Measurements from ENCODE around the gene C3. TPM values are rescaled to one million over a fixed set of nuclear protein-coding genes. Genes with fewer than 3 reads are reported as not detected.
"Not testable (repeated sequence)": the region's sequence is repeated elsewhere in the genome, so short reads cannot be mapped to it uniquely, and the experiment has no call there.

Gene C3
- total RNA-seq, 1 experiment from 2014 or later: not detected

DNA sequence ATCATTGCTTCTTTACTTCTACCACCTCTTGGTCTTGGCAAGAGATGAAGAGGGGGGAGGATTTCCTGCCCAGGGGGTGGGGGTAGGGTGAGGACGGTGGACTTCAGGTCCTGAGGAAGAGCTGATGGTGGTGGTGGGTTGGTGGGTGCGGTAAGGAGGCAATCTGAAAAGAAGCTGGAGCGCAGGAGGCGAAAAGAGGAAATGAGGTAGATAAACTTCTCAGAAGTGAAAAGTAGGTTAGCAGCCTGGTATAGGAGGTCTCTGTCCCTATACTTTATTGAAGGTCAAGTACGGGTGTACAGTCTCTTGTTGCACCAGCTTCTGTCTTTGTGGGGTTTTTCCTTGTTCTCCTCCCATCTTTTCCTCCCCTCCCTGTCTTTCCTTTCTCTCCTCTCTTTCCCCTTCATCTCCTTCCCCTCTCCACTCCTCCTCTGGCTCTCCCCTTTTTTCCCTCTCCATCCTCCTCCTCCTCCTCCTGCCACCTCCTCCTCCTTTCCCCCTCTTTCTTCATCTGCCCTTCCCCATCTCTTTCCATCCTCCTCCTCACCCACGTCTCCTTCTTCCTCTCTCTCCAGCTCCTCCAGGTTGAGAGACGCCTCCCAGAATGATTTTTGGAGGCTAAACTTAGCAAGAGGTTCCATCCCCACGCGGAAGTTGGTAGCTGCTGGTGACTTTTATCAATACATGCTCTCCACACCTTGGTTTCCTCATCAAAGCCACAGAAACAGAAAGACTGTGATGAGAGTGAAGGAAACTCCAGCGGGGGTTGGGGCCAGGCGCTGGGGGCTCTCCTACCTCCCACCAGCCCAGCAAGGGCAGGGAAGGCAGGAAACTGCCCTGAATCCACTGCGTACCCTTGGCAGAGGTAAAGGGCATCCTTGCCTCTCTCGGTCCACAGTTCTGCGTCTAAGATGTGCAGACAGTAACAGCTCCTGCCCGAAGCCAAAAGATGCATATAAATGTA is 65.8 kb downstream of the C3 start:
- Histone ChIP-seq H3K4me3 (ENCODE audit: low read length) (no peak overlapping the region), H3K9ac (ENCODE audit: low read length) (no peak overlapping the region), H3K36me3 (ENCODE audit: insufficient read depth, low read length) (no peaks in the 10 kb centered on the region), H3K27ac (ENCODE audit: low read length) (no peak overlapping the region), H4K20me1 (ENCODE audit: insufficient read depth, low read depth, low read length) (no peaks in the 10 kb centered on the region), H3K4me2 (ENCODE audit: low read depth, low read length, poor library complexity, severe bottlenecking) (no peak overlapping the region), H3K9me3 (ENCODE audit: low read length) (no peaks in the 10 kb centered on the region), H3K79me2 (ENCODE audit: low read length) (no peaks in the 10 kb centered on the region), H3K27me3 (ENCODE audit: low read length) (no peaks in the 10 kb centered on the region), H3K9me2 (replicated peaks; ENCODE audit: insufficient read depth, low read length) (no peaks in the 10 kb centered on the region), H3K4me1 (ENCODE audit: low read length) (no peaks in the 10 kb centered on the region), H2AFZ (ENCODE audit: low read length) (no peak overlapping the region)
- DNase-seq: no peak

DNA sequence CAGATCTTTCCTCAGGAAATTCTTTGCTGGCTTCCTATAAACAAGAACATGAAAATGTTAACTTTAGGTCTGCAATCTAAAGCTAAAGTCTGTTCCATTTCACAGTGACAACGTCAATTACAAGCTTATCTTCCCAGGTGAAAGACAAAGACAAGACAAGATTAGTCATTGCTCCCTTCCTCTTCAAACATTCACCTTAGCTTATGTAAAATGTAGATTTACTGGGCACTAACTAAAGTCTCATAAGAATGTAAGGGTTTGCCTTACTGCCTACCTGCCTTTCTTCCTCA is 67.7 kb downstream of the C3 start:
- Histone ChIP-seq H2AFZ (ENCODE audit: low read length) (no peak overlapping the region), H3K4me3 (ENCODE audit: low read length) (no peak overlapping the region), H3K9me2 (replicated peaks; ENCODE audit: insufficient read depth, low read length) (no peaks in the 10 kb centered on the region), H3K27me3 (ENCODE audit: low read length) (no peaks in the 10 kb centered on the region), H3K9me3 (ENCODE audit: low read length) (no peaks in the 10 kb centered on the region), H3K27ac (ENCODE audit: low read length) (no peak overlapping the region), H3K4me1 (ENCODE audit: low read length) (no peaks in the 10 kb centered on the region), H3K36me3 (ENCODE audit: insufficient read depth, low read length) (no peaks in the 10 kb centered on the region), H3K4me2 (ENCODE audit: low read depth, low read length, poor library complexity, severe bottlenecking) (no peak overlapping the region), H4K20me1 (ENCODE audit: insufficient read depth, low read depth, low read length) (no peaks in the 10 kb centered on the region), H3K9ac (ENCODE audit: low read length) (no peak overlapping the region), H3K79me2 (ENCODE audit: low read length) (no peaks in the 10 kb centered on the region)
- DNase-seq: no peak

DNA sequence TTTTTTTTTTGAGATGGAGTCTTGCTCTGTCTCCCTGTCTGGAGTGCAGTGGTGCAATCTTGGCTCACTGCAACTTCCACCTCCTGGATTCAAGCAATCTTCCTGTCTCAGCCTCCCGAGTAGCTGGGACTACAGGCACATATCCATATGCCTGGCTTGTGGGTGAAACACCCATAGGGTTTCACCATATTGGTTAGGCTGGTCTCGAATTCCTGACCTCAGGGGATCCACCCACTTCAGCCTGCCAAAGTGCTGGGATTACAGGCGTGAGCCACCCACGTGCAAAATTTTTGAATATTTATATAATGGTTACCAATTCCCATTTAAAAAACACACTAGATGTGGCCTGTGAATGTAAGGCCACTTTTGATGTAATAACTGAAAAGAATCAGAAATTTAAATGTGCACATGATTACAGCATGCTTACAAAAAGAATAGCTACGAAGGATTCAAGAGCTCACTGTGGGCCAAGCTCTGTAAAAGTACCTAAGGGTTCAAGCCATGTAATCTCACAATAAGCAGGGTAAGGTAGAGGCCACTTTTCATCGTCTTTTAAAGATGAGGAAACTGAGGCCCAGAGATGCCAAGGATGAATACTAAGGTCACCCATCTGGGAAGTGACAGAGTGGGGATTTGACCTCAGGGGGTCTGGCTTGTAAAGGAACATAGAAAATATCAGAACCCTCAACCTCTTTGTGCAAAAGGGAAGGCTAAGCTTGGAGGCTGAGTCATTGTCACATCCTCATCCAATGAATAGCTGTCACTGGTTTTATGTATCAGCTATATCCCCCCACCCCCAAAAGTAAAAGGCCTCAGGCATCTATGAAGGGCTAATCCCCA is 68.3 kb downstream of the C3 start:
- Histone ChIP-seq H4K20me1 (ENCODE audit: insufficient read depth, low read depth, low read length) (no peaks in the 10 kb centered on the region), H3K4me3 (ENCODE audit: low read length) (no peak overlapping the region), H3K27ac (ENCODE audit: low read length) (no peak overlapping the region), H3K79me2 (ENCODE audit: low read length) (no peaks in the 10 kb centered on the region), H3K9me2 (replicated peaks; ENCODE audit: insufficient read depth, low read length) (no peaks in the 10 kb centered on the region), H3K4me2 (ENCODE audit: low read depth, low read length, poor library complexity, severe bottlenecking) (no peak overlapping the region), H3K9me3 (ENCODE audit: low read length) (no peaks in the 10 kb centered on the region), H3K4me1 (ENCODE audit: low read length) (no peaks in the 10 kb centered on the region), H3K36me3 (ENCODE audit: insufficient read depth, low read length) (no peaks in the 10 kb centered on the region), H3K27me3 (ENCODE audit: low read length) (no peaks in the 10 kb centered on the region), H3K9ac (ENCODE audit: low read length) (no peak overlapping the region), H2AFZ (ENCODE audit: low read length) (no peak overlapping the region)
- DNase-seq: no peak

DNA sequence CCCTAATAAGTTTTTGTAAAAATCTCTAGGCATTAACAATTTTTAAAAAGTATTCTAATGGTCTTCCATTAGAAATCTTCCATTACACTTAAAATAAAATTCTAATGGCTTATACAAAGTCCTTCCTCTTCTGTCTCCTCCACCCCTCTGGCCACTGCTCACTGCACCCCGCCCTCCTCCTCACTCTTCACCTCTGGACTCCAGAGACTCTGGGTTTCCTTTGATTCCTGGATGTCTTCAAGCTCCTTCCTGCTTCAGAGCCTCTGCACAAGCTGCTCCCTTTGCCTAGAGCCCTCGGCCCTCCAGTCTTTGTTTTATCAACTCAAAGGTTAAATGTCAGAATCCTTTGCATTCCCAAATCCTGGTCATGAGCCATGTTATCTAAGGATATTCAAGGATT is 71.3 kb downstream of the C3 start:
- no peak overlapping the region for H2AFZ ChIP-seq (ENCODE audit: low read length)
- H3K27ac ChIP-seq (ENCODE audit: low read length): no peak overlapping the region
- H3K27me3 ChIP-seq (ENCODE audit: low read length): no peaks in the 10 kb centered on the region
- H3K4me3 ChIP-seq (ENCODE audit: low read length): no peak overlapping the region
- no peak for DNase-seq
- no peaks in the 10 kb centered on the region for H3K9me2 ChIP-seq (replicated peaks; ENCODE audit: insufficient read depth, low read length)
- no peaks in the 10 kb centered on the region for H3K79me2 ChIP-seq (ENCODE audit: low read length)
- no peaks in the 10 kb centered on the region for H4K20me1 ChIP-seq (ENCODE audit: insufficient read depth, low read depth, low read length)
- H3K4me1 ChIP-seq (ENCODE audit: low read length): no peaks in the 10 kb centered on the region
- H3K9ac ChIP-seq (ENCODE audit: low read length): no peak overlapping the region
- no peaks in the 10 kb centered on the region for H3K36me3 ChIP-seq (ENCODE audit: insufficient read depth, low read length)
- H3K4me2 ChIP-seq (ENCODE audit: low read depth, low read length, poor library complexity, severe bottlenecking): no peak overlapping the region
- no peaks in the 10 kb centered on the region for H3K9me3 ChIP-seq (ENCODE audit: low read length)

DNA sequence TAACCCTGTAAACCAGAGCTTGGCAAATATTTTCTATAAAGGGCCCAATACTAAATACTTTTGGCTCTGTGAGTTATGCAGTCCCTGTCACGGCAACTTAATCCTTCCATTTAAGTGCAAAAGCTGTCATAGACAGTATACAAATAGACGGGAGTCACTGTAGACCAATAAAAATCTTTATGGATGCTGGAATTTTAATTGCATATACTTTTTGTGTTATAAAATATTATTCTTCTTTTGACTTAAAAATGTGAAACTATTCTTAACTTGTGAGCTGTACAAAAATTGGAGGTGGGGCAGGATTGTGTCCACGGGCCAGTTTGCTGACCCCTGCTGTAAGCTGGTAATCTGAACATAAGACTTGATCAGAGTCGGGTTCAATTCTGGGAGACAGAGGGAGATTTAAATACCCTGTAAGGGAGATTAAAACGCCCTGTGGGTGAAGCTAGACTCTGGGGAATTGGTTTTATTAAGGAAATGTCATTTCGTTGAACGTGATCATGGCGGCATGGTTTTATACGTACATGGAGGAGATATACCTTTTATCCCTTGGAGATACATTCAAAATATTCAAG is 72.2 kb downstream of the C3 start:
- no peak overlapping the region for H3K4me3 ChIP-seq (ENCODE audit: low read length)
- no peak overlapping the region for H3K4me2 ChIP-seq (ENCODE audit: low read depth, low read length, poor library complexity, severe bottlenecking)
- no peaks in the 10 kb centered on the region for H3K27me3 ChIP-seq (ENCODE audit: low read length)
- no peaks in the 10 kb centered on the region for H3K9me2 ChIP-seq (replicated peaks; ENCODE audit: insufficient read depth, low read length)
- H3K4me1 ChIP-seq (ENCODE audit: low read length): no peaks in the 10 kb centered on the region
- no peak for DNase-seq
- H3K27ac ChIP-seq (ENCODE audit: low read length): no peak overlapping the region
- no peaks in the 10 kb centered on the region for H4K20me1 ChIP-seq (ENCODE audit: insufficient read depth, low read depth, low read length)
- H3K79me2 ChIP-seq (ENCODE audit: low read length): no peaks in the 10 kb centered on the region
- no peaks in the 10 kb centered on the region for H3K9me3 ChIP-seq (ENCODE audit: low read length)
- H2AFZ ChIP-seq (ENCODE audit: low read length): no peak overlapping the region
- no peak overlapping the region for H3K9ac ChIP-seq (ENCODE audit: low read length)
- H3K36me3 ChIP-seq (ENCODE audit: insufficient read depth, low read length): no peaks in the 10 kb centered on the region

DNA sequence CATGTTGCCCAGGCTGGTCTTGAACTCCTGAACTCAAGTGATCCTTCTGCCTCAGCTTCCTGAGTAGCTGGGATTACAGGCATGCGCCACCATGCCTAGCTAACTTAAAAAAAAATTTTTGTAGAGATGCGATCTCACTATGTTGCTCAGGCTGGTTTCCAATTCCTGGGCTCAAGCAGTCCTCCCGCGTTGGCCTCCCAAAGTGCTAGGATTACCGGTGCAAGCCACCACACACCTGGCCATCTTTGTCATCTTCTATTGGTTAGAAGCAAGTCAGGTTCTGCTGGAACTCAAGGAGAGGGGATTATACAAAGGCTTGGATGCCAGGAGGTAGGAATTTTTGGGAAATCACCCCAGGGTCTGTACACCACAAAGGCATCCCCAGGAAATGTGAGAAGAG is 75.7 kb downstream of the C3 start:
- H3K36me3 ChIP-seq (ENCODE audit: insufficient read depth, low read length): no peaks in the 10 kb centered on the region
- no peaks in the 10 kb centered on the region for H3K4me1 ChIP-seq (ENCODE audit: low read length)
- no peak overlapping the region for H3K4me2 ChIP-seq (ENCODE audit: low read depth, low read length, poor library complexity, severe bottlenecking)
- no peaks in the 10 kb centered on the region for H3K9me3 ChIP-seq (ENCODE audit: low read length)
- no peak overlapping the region for H3K9ac ChIP-seq (ENCODE audit: low read length)
- H3K9me2 ChIP-seq (replicated peaks; ENCODE audit: insufficient read depth, low read length): no peaks in the 10 kb centered on the region
- H3K4me3 ChIP-seq (ENCODE audit: low read length): no peak overlapping the region
- no peak for DNase-seq
- no peaks in the 10 kb centered on the region; the same call in 1 of the 2 replicates for H4K20me1 ChIP-seq (ENCODE audit: insufficient read depth, low read depth, low read length)
- no peak overlapping the region for H2AFZ ChIP-seq (ENCODE audit: low read length)
- no peaks in the 10 kb centered on the region for H3K79me2 ChIP-seq (ENCODE audit: low read length)
- H3K27me3 ChIP-seq (ENCODE audit: low read length): no peaks in the 10 kb centered on the region
- H3K27ac ChIP-seq (ENCODE audit: low read length): no peak overlapping the region

DNA sequence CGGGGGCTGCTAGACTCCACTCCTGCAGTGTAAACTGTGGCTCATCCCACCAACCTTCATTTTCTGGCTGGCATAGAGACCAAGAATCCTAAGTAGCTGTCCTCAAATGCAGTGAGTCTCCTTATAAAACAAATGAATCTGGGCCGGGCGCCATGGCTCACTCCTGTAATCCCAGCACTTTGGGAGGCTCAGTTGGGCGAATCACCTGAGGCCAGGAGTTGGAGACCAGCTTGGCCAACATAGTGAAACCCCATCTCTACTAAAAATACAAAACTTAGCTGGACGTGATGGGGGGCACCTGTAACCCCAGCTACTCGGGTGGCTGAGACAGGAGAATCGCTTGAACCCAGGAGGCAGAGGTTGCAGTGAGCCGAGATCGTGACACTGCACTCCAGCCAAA is 80.1 kb downstream of the C3 start:
- not testable (repeated sequence) for H3K27ac ChIP-seq (ENCODE audit: low read length); H3K79me2 ChIP-seq (ENCODE audit: low read length); H3K36me3 ChIP-seq (ENCODE audit: insufficient read depth, low read length); H2AFZ ChIP-seq (ENCODE audit: low read length); H3K4me3 ChIP-seq (ENCODE audit: low read length); H3K9me2 ChIP-seq (replicated peaks; ENCODE audit: insufficient read depth, low read length); H3K4me1 ChIP-seq (ENCODE audit: low read length); H3K27me3 ChIP-seq (ENCODE audit: low read length); DNase-seq; H3K4me2 ChIP-seq (ENCODE audit: low read depth, low read length, poor library complexity, severe bottlenecking); H4K20me1 ChIP-seq (ENCODE audit: insufficient read depth, low read depth, low read length); H3K9me3 ChIP-seq (ENCODE audit: low read length); H3K9ac ChIP-seq (ENCODE audit: low read length)

DNA sequence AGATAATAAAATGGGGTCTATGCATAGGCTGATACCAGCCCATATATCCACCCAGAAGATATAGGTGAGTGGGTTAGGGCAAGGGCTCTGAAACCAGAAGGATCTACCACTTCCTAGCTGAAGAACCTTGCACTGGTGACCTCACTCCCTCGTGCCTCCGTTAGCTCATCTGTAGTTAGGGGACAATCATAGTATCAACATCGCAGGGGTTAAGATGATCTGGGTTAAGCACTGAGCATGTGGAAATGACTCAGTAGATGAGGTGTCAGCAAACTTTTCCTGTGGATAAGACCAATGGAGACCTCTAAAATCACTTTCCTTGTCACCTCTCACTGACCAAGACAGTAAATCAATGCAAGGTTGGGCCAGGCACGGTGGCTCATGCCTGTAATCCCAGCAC is 81.0 kb downstream of the C3 start:
- H3K27me3 ChIP-seq (ENCODE audit: low read length): no peaks in the 10 kb centered on the region
- no peaks in the 10 kb centered on the region; the same call in 1 of the 2 replicates for H4K20me1 ChIP-seq (ENCODE audit: insufficient read depth, low read depth, low read length)
- no peaks in the 10 kb centered on the region for H3K36me3 ChIP-seq (ENCODE audit: insufficient read depth, low read length)
- no peak overlapping the region for H3K4me3 ChIP-seq (ENCODE audit: low read length)
- H3K9ac ChIP-seq (ENCODE audit: low read length): no peak overlapping the region
- no peak overlapping the region for H3K27ac ChIP-seq (ENCODE audit: low read length)
- H3K4me1 ChIP-seq (ENCODE audit: low read length): no peaks in the 10 kb centered on the region
- H3K4me2 ChIP-seq (ENCODE audit: low read depth, low read length, poor library complexity, severe bottlenecking): no peak overlapping the region
- H2AFZ ChIP-seq (ENCODE audit: low read length): no peak overlapping the region
- no peaks in the 10 kb centered on the region for H3K9me3 ChIP-seq (ENCODE audit: low read length)
- H3K79me2 ChIP-seq (ENCODE audit: low read length): no peaks in the 10 kb centered on the region
- H3K9me2 ChIP-seq (replicated peaks; ENCODE audit: insufficient read depth, low read length): no peaks in the 10 kb centered on the region
- DNase-seq: no peak

Measured in Karpas-422 (cell line).